Measurements from ENCODE around the gene MRO. TPM values are rescaled to one million over a fixed set of nuclear protein-coding genes. Genes with fewer than 3 reads are reported as not detected.

The MRO gene
- total and polyA plus RNA-seq, 7 donors = 0.11 to 1.7 (median 0.82) TPM

DNA sequence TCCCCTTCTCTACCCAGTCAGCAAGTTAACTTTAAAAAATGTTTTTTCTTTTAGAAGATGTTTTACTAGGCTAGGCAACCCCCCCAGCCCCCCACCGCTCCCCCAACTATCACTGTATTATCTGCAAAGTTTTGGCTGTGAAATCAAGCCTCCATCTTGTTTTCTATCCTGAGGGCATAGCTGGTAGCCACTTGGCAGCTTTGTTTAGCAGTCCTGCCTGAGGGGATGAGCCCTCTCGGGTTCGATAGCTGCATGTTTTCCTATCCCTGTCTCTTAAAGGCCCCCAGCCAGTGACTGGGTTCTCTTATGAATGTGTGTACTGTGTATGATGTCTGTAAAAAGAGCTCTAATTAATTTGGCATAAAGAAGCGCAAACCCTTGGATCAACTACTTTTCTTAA, 43.4 kb downstream of the MRO start:
- Histone ChIP-seq H3K27ac (no peak overlapping the region), H3K36me3 (ENCODE audit: insufficient read depth in 1 of 2, low read depth in 1 of 2) (no peaks in the 10 kb centered on the region), H3K27me3 (ENCODE audit: insufficient read depth in 3 of 3, low read length in 2 of 3) (no peaks in the 10 kb centered on the region), H3K9me3 (no peaks in the 10 kb centered on the region), H3K4me3 (no peak overlapping the region), H3K4me1 (no peaks in the 10 kb centered on the region)
- no peak for DNase-seq
- no peak for ATAC-seq
- 76 to 84% (median 79%) methylated on average over 4 of the region's 4 CpGs for WGBS, 3 donors
- no peak for TF ChIP-seq CTCF (IDR thresholded peaks at IDR 0.05)
- intact Hi-C loops (cut with DNase I) = no loop called here

DNA sequence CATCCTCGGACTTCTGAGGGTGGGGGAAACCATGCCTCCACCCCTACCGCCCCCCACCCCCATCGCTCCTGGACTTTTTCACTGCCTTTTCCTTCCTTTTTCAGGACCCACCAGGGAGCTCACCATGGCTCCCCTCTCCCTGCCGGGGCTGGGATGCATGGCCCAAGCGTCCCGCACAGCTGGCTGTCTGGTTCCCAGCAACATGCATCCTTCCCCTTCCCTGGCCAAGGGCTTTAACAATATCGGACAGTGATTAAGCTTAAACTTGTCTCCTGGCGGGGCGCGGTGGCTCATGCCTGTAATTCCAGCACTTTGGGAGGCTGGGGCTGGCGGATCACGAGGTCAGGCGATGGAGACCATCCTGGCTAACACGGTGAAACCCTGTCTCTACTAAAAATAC, 44.1 kb downstream of the MRO start:
- Histone ChIP-seq H3K4me3 (no peak overlapping the region), H3K9me3 (no peaks in the 10 kb centered on the region), H3K36me3 (ENCODE audit: insufficient read depth in 1 of 2, low read depth in 1 of 2) (no peaks in the 10 kb centered on the region), H3K27me3 (ENCODE audit: insufficient read depth in 3 of 3, low read length in 2 of 3) (no peaks in the 10 kb centered on the region), H3K27ac (no peak overlapping the region), H3K4me1 (no peaks in the 10 kb centered on the region)
- ATAC-seq (no peak), DNase-seq (no peak)
- no peak for TF ChIP-seq CTCF (IDR thresholded peaks at IDR 0.05)
- WGBS, 3 donors = 88 to 94% (median 91%) methylated on average over 14 of the region's 14 CpGs
- intact Hi-C loops (cut with DNase I) = no loop called here

DNA sequence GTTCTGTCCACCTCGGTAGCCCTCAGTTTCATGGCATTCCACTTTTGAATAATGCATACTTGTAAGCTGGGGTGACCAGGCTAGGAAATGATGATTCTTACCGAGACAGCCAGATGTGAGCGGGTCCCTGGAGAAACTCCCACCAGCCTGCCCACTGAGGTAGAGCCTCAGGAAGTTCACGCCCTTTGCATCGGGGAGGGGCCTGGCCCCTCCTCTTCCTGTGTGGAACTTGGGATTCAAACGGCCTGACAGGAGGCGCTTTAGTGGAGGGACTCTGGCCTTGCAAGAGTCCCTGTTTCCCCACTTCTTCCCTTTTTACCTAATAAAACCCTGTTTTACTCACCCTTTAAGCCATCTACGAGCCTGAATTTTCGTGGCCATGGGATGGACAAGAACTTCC, 44.6 kb downstream of the MRO start:
- DNase-seq (no peak), ATAC-seq (no peak)
- no peaks in the 10 kb centered on the region for H3K36me3 ChIP-seq (ENCODE audit: insufficient read depth in 1 of 2, low read depth in 1 of 2)
- H3K4me1 ChIP-seq = no peaks in the 10 kb centered on the region
- H3K4me3 ChIP-seq = no peak overlapping the region
- WGBS, 3 donors = 72 to 76% (median 75%) methylated on average over 9 of the region's 9 CpGs
- no peak for TF ChIP-seq CTCF (IDR thresholded peaks at IDR 0.05)
- H3K27me3 ChIP-seq (ENCODE audit: insufficient read depth in 3 of 3, low read length in 2 of 3) = no peaks in the 10 kb centered on the region
- no peaks in the 10 kb centered on the region for H3K9me3 ChIP-seq
- intact Hi-C loops (cut with DNase I) = no loop called here
- H3K27ac ChIP-seq = no peak overlapping the region

DNA sequence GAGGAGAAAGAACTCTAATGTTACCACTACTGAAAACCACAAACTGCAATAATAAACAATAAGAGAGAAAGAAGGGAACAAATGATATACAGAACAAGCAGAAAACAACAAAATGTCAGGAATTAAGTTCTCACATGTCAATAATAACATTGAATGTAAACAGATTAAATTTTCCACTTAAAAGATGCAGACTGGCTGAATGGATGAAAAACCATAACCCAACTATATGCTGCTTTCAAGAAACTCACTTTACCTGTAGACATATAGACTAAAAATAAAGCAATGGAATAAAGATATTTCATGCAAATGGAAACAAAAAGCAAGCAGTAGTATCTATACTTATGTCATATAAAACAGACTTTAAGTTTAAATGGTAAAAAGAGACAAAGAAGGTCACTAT, 50.4 kb downstream of the MRO start:
- ATAC-seq (no peak), DNase-seq (no peak)
- TF ChIP-seq CTCF (IDR thresholded peaks at IDR 0.05) = no peak
- H3K4me1 ChIP-seq = no peaks in the 10 kb centered on the region
- H3K4me3 ChIP-seq = no peak overlapping the region
- H3K36me3 ChIP-seq (ENCODE audit: insufficient read depth in 1 of 2, low read depth in 1 of 2) = no peaks in the 10 kb centered on the region
- H3K27me3 ChIP-seq (ENCODE audit: insufficient read depth in 3 of 3, low read length in 2 of 3) = no peaks in the 10 kb centered on the region
- intact Hi-C loops (cut with DNase I) = no loop called here
- peaks cover 19% of the 10 kb centered on the region for H3K9me3 ChIP-seq
- H3K27ac ChIP-seq = no peak overlapping the region

DNA sequence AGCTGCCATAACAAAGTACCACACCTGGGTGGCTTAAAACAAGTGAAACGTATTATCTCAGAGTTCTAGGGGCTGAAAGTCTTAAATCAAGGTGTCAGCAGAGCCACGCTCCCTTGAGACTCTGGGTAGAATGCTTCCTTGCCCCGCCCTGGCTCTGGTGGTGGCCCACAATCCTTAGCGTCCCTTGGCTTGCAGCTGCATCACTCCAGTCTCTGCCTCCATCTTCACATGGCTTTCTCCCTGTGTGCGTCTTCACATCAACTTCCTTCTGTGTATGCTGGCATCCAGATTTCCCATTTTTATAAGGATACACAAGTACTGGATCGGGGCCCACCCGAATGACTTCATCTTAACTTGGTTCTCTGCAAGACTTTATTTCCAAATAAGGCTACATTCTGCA, 62.5 kb downstream of the MRO start:
- Histone ChIP-seq H3K27me3 (ENCODE audit: insufficient read depth in 3 of 3, low read length in 2 of 3) (no peaks in the 10 kb centered on the region), H3K4me1 (no peaks in the 10 kb centered on the region), H3K9me3 (no peaks in the 10 kb centered on the region), H3K36me3 (ENCODE audit: insufficient read depth in 1 of 2, low read depth in 1 of 2) (no peaks in the 10 kb centered on the region), H3K27ac (no peak overlapping the region), H3K4me3 (no peak overlapping the region)
- 81 to 82% (median 81%) methylated on average over 7 of the region's 7 CpGs for WGBS, 3 donors
- DNase-seq = no peak
- ATAC-seq = no peak
- no peak for TF ChIP-seq CTCF (IDR thresholded peaks at IDR 0.05)
- intact Hi-C loops (cut with DNase I) = no loop called here

Measured in psoas muscle (tissue), 8 donors.